HFF-Myc (cell line): ENCODE results near the gene TFAP2D.

ENCODE experiments used
- DNase-seq: peaks from one replicate; pipeline ENCODE4 v3.0.0-alpha.2; 2011; ENCODE audit warnings: low read depth; ENCODE audit errors: extremely low read depth
- H3K4me3 ChIP-seq: replicated peaks from 2 replicates; pipeline ENCODE4 v1.5.1; 2011; ENCODE audit warnings: low read depth, mild to moderate bottlenecking, control low read depth, low read length
- CTCF ChIP-seq: IDR thresholded peaks from 2 replicates; pipeline ENCODE4 v1.5.1; 2012; ENCODE audit warnings: mild to moderate bottlenecking, low read depth, low read length, control low read depth; ENCODE audit errors: missing control alignments

TFAP2D gene

DNA sequence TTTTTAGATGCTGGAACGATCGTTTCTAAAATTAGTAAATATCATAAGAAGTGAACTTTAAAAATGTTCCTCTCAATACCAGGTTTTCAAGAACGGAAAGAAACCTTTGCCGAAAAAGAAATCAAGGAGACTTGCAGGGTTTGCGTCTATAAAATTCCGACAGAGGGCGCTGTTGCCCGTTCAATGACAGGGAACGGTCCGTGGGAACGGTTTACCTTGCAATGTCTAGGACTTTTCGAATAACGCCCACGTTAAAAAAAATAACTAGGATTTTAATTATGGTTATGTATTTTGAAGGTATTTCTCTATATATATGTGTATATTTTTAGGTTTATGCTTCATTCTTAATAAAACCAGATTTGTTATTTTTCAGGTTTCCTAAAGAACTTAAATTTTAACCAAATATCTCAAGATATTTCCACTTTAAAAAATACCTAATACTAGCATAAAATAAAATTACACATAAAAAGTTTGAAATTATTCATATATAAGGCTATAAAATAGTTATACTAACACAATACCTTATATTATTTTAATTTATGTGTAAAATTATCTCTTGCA is 102.9 kb downstream of the TFAP2D start:
- TF ChIP-seq CTCF, result peak; percentile 73
- peak; percentile 30 for DNase-seq
- peak overlapping the region; percentile 33 for H3K4me3 ChIP-seq

GRCh38 chr6:50816947-50817645 is 103.8 kb downstream of the TFAP2D start:
- H3K4me3 ChIP-seq, result no peak overlapping the region
- no peak for TF ChIP-seq CTCF

GRCh38 chr6:50817646-50817950 is 104.3 kb downstream of the TFAP2D start:
- H3K4me3 ChIP-seq, result no peak overlapping the region
- no peak for TF ChIP-seq CTCF
- DNase-seq, result no peak

More at GRCh38 chr6:50816947-50817645, 103.8 kb downstream of the TFAP2D start:
- no peak for DNase-seq

- TF ChIP-seq CTCF, result no peak
- H3K4me3 ChIP-seq, result no peak overlapping the region
- DNase-seq, result no peak
Measured at GRCh38 chr6:50818020-50818419, 104.7 kb downstream of the TFAP2D start.

GRCh38 chr6:50818673-50819072 is 105.3 kb downstream of the TFAP2D start, which contains the start of gene TFAP2B:
TSS of gene TFAP2B (plus strand) at chr6:50818871. CDS start at chr6:50818892, 21 bp downstream.
- DNase-seq, result no peak
- no peak for TF ChIP-seq CTCF
- no peak within 1 kb of the TSS for H3K4me3 ChIP-seq

- TF ChIP-seq CTCF, result no peak
- H3K4me3 ChIP-seq, result no peak overlapping the region
- no peak for DNase-seq
Measured at GRCh38 chr6:50819466-50819903, 106.2 kb downstream of the TFAP2D start.
